Natural killer cell (primary cell): Measurements from ENCODE around the gene FGR. TPM values are rescaled to one million over a fixed set of nuclear protein-coding genes. Genes with fewer than 3 reads are reported as not detected.

Experiments used
- ATAC-seq, 3 donors: fragments of 150-1000 bp in 2 of 3; fragments of 200-7000 bp in 1 of 3; cut with Tn5 transposase; 1 replicate in 1 of 3; 2 replicates in 2 of 3; pipeline ENCODE4 v1.10.0; 2021; ENCODE audit warnings: mild to moderate bottlenecking in 2 of 3, moderate library complexity in 2 of 3
- DNase-seq, 2 donors: peaks; one replicate each; pipeline versions ENCODE4 v3.0.0 to v3.0.0-alpha.2; 2013 to 2021; ENCODE audit warnings: mixed read lengths in 1 of 2
- H3K27ac ChIP-seq: one replicate; pipeline ENCODE4 v1.5.1; 2013; ENCODE audit warnings: mild to moderate bottlenecking, low read length
- H3K27me3 ChIP-seq: one replicate; pipeline ENCODE4 v1.6.1; 2013; ENCODE audit warnings: low read length; ENCODE audit not compliant: control insufficient read depth, insufficient read depth
- H3K36me3 ChIP-seq: one replicate; pipeline ENCODE4 v1.6.1; 2013; ENCODE audit warnings: low read length; ENCODE audit not compliant: control insufficient read depth, insufficient read depth
- H3K4me1 ChIP-seq: one replicate; pipeline ENCODE4 v1.6.1; 2013; ENCODE audit warnings: low read length; ENCODE audit not compliant: control insufficient read depth, insufficient read depth
- H3K4me3 ChIP-seq: one replicate; pipeline ENCODE4 v1.5.1; 2013; ENCODE audit warnings: low read length
- H3K9me3 ChIP-seq: one replicate; pipeline ENCODE4 v1.6.1; 2013; ENCODE audit warnings: low read length; ENCODE audit not compliant: control insufficient read depth, insufficient read depth
- H3K27ac Mint-ChIP-seq, 2 donors: one replicate each; pipeline ENCODE4 v1.8.0; 2022; ENCODE audit warnings: mild to moderate bottlenecking in 2 of 2, mixed read lengths in 2 of 2, moderate library complexity in 1 of 2
- H3K27me3 Mint-ChIP-seq, 2 donors: one replicate each; pipeline ENCODE4 v1.8.0; 2022; ENCODE audit warnings: low read depth in 2 of 2, mixed read lengths in 2 of 2
- H3K36me3 Mint-ChIP-seq: one replicate; pipeline ENCODE4 v1.8.0; 2022; ENCODE audit warnings: mixed read lengths
- H3K4me1 Mint-ChIP-seq, 2 donors: one replicate each; pipeline ENCODE4 v1.8.0; 2022; ENCODE audit warnings: mixed read lengths in 2 of 2
- H3K4me3 Mint-ChIP-seq: one replicate; pipeline ENCODE4 v1.8.0; 2022; ENCODE audit warnings: mild to moderate bottlenecking, moderate library complexity, mixed read lengths
- H3K9me3 Mint-ChIP-seq, 2 donors: one replicate each; pipeline ENCODE4 v1.8.0; 2022; ENCODE audit warnings: mixed read lengths in 2 of 2
- WGBS: methylation state at CpG from one replicate; pipeline ENCODE4 v1.1.7; 2013; ENCODE audit warnings: missing lambda C conversion rate; ENCODE audit not compliant: insufficient coverage; 5-methylcytosine and 5-hydroxymethylcytosine counted together
- intact Hi-C: fragments of 100-400 bp; cut with micrococcal nuclease; formaldehyde crosslinking; loops from one replicate; pipeline ENCODE4 v1.14.2; 2022
- total RNA-seq, 4 donors: library from RNA; stranded (reverse); fragments of 120-200 nt in 1 of 4; gene quantifications; one replicate each; pipeline versions ENCODE4 v1.2.3 to v1.2.4, GENCODE V29; 2013 to 2022
- TF ChIP-seq, protein P1 (sequence below): fragments of 200-600 bp; IDR thresholded peaks from one replicate; pipeline ENCODE4 v1.8.0; 2022; ENCODE audit warnings: antibody characterized with exemption

Gene FGR
- total RNA-seq, 3 donors from 2014 or later (not counting 1 experiment from before 2014, with no cell fraction given), result 353 to 452 (median 362) TPM

DNA sequence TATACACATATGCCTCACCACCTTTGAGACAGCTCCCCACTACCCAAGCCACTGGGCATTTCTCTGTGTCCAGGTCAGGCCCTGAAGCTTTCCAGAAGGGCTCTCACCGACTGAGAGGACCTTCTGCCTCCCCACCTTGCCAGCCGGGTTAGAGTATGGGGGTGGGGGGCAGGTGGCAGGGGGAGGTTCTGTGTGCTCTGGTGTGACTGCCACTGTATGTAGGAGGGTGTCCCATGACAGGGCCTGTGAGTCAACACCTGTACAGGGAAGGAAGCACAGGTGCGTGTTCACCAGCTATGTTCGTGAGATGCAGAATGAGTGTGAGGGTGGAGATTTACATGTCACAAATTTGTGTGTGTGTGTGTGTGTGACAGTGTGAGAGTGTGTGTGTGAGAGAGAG, 38.0 kb downstream of the FGR start:
- H3K27ac ChIP-seq, result no peak overlapping the region
- peaks cover 23 to 35% of the 10 kb centered on the region in 2 donors for H3K4me1 Mint-ChIP-seq
- 64% methylated on average over 4 of the region's 4 CpGs for WGBS
- H3K9me3 ChIP-seq, result no peaks in the 10 kb centered on the region
- intact Hi-C loops, result no loop called here
- H3K4me3 ChIP-seq, result no peak overlapping the region
- ATAC-seq (no peak), DNase-seq (no peak)
- no peak overlapping the region for H3K27ac Mint-ChIP-seq
- TF ChIP-seq, protein P1, sequence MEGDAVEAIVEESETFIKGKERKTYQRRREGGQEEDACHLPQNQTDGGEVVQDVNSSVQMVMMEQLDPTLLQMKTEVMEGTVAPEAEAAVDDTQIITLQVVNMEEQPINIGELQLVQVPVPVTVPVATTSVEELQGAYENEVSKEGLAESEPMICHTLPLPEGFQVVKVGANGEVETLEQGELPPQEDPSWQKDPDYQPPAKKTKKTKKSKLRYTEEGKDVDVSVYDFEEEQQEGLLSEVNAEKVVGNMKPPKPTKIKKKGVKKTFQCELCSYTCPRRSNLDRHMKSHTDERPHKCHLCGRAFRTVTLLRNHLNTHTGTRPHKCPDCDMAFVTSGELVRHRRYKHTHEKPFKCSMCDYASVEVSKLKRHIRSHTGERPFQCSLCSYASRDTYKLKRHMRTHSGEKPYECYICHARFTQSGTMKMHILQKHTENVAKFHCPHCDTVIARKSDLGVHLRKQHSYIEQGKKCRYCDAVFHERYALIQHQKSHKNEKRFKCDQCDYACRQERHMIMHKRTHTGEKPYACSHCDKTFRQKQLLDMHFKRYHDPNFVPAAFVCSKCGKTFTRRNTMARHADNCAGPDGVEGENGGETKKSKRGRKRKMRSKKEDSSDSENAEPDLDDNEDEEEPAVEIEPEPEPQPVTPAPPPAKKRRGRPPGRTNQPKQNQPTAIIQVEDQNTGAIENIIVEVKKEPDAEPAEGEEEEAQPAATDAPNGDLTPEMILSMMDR, result no peak
- H3K4me3 Mint-ChIP-seq, result no peak overlapping the region
- peaks cover 86% of the 10 kb centered on the region for H3K4me1 ChIP-seq
- no peaks in the 10 kb centered on the region for H3K27me3 Mint-ChIP-seq
- H3K36me3 Mint-ChIP-seq, result no peaks in the 10 kb centered on the region
- no peaks in the 10 kb centered on the region for H3K27me3 ChIP-seq
- no peaks in the 10 kb centered on the region for H3K36me3 ChIP-seq
- no peaks in the 10 kb centered on the region for H3K9me3 Mint-ChIP-seq

DNA sequence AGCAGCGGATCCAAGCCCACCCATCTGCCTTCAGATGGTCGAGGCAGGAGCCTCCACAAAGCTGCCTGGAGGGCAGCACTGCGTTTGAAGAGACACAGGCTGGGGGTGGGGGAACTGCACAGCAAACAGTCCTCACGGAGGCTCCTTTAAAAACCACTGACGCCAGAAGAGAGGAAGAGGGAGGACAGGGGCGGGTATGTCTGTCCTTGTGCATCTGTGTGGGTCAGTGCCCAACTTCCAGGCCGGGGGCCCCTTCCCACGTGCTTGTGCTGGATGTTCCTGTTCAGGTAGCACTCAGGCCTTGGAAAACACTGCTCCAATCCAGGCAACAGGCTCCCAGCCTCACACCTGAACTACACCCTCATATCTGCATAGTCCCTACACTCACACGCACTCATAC, 38.7 kb downstream of the FGR start:
- Mint-ChIP-seq H3K27me3 (no peaks in the 10 kb centered on the region), H3K36me3 (no peaks in the 10 kb centered on the region), H3K9me3 (no peaks in the 10 kb centered on the region), H3K27ac (no peak overlapping the region), H3K4me1 (peaks cover 18 to 29% of the 10 kb centered on the region in 2 donors), H3K4me3 (no peak overlapping the region)
- TF ChIP-seq, protein P1, result no peak
- H3K4me3 ChIP-seq, result no peak overlapping the region
- H3K27me3 ChIP-seq, result no peaks in the 10 kb centered on the region
- peak overlapping the region; percentile 13 for H3K27ac ChIP-seq
- peak in 1 of 3 donors; percentile 2 for ATAC-seq
- no peaks in the 10 kb centered on the region for H3K9me3 ChIP-seq
- WGBS, result 36% methylated on average over 9 of the region's 9 CpGs
- no peak for DNase-seq
- no peaks in the 10 kb centered on the region for H3K36me3 ChIP-seq
- intact Hi-C loops, result no loop called here
- peaks cover 81% of the 10 kb centered on the region for H3K4me1 ChIP-seq

DNA sequence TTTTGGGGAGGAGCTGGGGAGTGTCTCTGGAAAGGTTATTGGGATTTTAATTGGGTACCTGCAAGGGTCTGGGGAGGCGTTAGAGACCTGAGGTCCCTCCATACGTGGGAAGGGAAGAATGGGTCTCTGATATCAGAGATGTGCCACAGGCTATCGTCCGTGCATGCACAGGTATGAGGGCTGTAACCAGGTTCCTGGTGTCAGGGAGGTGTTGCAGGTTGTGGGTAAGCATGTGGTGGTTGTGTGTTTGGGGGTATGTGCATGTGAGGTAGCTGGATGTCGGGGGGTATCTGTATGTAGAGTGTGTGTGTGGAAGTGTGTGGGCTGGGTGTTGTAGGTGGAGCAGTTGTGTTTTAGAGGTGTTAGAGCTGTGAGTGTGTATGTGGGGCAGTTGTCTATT, 39.4 kb downstream of the FGR start:
- peak; percentile 43 to 50 (median 46) for ATAC-seq
- H3K27me3 ChIP-seq, result no peaks in the 10 kb centered on the region
- TF ChIP-seq, protein P1, result no peak
- Mint-ChIP-seq H3K9me3 (no peaks in the 10 kb centered on the region), H3K4me1 (peaks cover 11 to 23% of the 10 kb centered on the region in 2 donors), H3K27ac (no peak overlapping the region), H3K27me3 (no peaks in the 10 kb centered on the region), H3K4me3 (no peak overlapping the region), H3K36me3 (no peaks in the 10 kb centered on the region)
- peak overlapping the region; percentile 13 for H3K27ac ChIP-seq
- intact Hi-C loops, result no loop called here
- WGBS, result 24% methylated on average over 5 of the region's 5 CpGs
- H3K36me3 ChIP-seq, result no peaks in the 10 kb centered on the region
- H3K9me3 ChIP-seq, result no peaks in the 10 kb centered on the region
- DNase-seq, result peak in 1 of 2 donors; percentile 39
- H3K4me3 ChIP-seq, result no peak overlapping the region
- peaks cover 78% of the 10 kb centered on the region for H3K4me1 ChIP-seq
